CD4-positive, alpha-beta T cell (primary cell): ENCODE measurements around the gene PARL. TPM values are rescaled to one million over a fixed set of nuclear protein-coding genes. Genes with fewer than 3 reads are reported as not detected.
"Not testable (repeated sequence)": the region's sequence is repeated elsewhere in the genome, so short reads cannot be mapped to it uniquely, and the experiment has no call there.

Source experiments
- ATAC-seq: fragments of 200-7000 bp; cut with Tn5 transposase; one replicate; pipeline ENCODE4 v1.10.0; 2022; ENCODE audit warnings: mild to moderate bottlenecking; ENCODE audit not compliant: poor library complexity
- CTCF ChIA-PET: fragments of 350-600 bp; sonication (Branson Sonifier 250); formaldehyde crosslinking; loops from one replicate; lab custom pipeline; 2021; ENCODE audit warnings: antibody characterized with exemption, inconsistent platforms; lab: Charles Lee
- POLR2A ChIA-PET: fragments of 350-600 bp; sonication (Branson Sonifier 250); formaldehyde crosslinking; loops from one replicate; lab custom pipeline; 2021; ENCODE audit warnings: antibody characterized with exemption, inconsistent platforms; lab: Charles Lee
- DNase-seq, 14 experiments: peaks; one replicate each; pipeline ENCODE4 v3.0.0-alpha.2; 2013 to 2020; ENCODE audit warnings: mixed read lengths in 2 of 14
- H3K27ac ChIP-seq, 2 donors: one replicate each; pipeline versions ENCODE4 v1.5.1 to v1.7.0; 2013; ENCODE audit warnings: low read length in 2 of 2, low read depth in 1 of 2, mild to moderate bottlenecking in 1 of 2
- H3K27me3 ChIP-seq, 2 experiments: 1 replicate in 1 of 2; 2 replicates in 1 of 2; pipeline versions ENCODE4 v1.6.1 to v1.7.0; 2013; ENCODE audit warnings: low read length in 2 of 2, control low read depth in 1 of 2, mild to moderate bottlenecking in 1 of 2, moderate library complexity in 1 of 2; ENCODE audit not compliant: insufficient read depth in 2 of 2, control insufficient read depth in 1 of 2
- H3K36me3 ChIP-seq: one replicate; pipeline ENCODE4 v1.6.1; 2013; ENCODE audit warnings: low read length, control low read depth; ENCODE audit not compliant: insufficient read depth
- H3K4me1 ChIP-seq: one replicate; pipeline ENCODE4 v1.6.1; 2013; ENCODE audit warnings: low read length, control low read depth; ENCODE audit not compliant: insufficient read depth
- H3K4me3 ChIP-seq: one replicate; pipeline ENCODE4 v1.5.1; 2013; ENCODE audit warnings: mild to moderate bottlenecking, low read length, moderate library complexity
- H3K9me3 ChIP-seq, 2 experiments: 1 replicate in 1 of 2; 2 replicates in 1 of 2; pipeline versions ENCODE4 v1.6.1 to v1.7.0; 2013; ENCODE audit warnings: low read length in 2 of 2, mild to moderate bottlenecking in 2 of 2, control low read depth in 1 of 2, moderate library complexity in 1 of 2; ENCODE audit not compliant: control insufficient read depth in 1 of 2, insufficient read depth in 1 of 2
- H3K27ac Mint-ChIP-seq: one replicate; pipeline ENCODE4 v1.8.0; 2020; ENCODE audit warnings: mixed read lengths
- H3K27me3 Mint-ChIP-seq: one replicate; pipeline ENCODE4 v1.8.0; 2021; ENCODE audit warnings: mixed read lengths
- H3K36me3 Mint-ChIP-seq: one replicate; pipeline ENCODE4 v1.8.0; 2021; ENCODE audit warnings: low read depth, mixed read lengths
- H3K4me1 Mint-ChIP-seq: one replicate; pipeline ENCODE4 v1.8.0; 2021; ENCODE audit warnings: low read depth, mixed read lengths
- H3K4me3 Mint-ChIP-seq: one replicate; pipeline ENCODE4 v1.8.0; 2020; ENCODE audit warnings: mild to moderate bottlenecking, mixed read lengths
- H3K9me3 Mint-ChIP-seq: one replicate; pipeline ENCODE4 v1.8.0; 2020; ENCODE audit warnings: mixed read lengths
- intact Hi-C, 2 experiments: fragments of 100-400 bp; cut with DNase I in 1 of 2; cut with micrococcal nuclease in 1 of 2; formaldehyde crosslinking; loops; one replicate each; pipeline versions ENCODE4 v1.15.1 to v1.9.0; 2023 to 2025; cut with DNase I, micrococcal nuclease
- total RNA-seq, 174 experiments: library from RNA in 2 of 174; stranded (reverse) in 2 of 174; gene quantifications; one replicate each; pipeline ENCODE4 v1.2.3 and lab custom pipeline; 2021 to 2026
- TF ChIP-seq, protein P1 (sequence below): fragments of 200-600 bp; IDR thresholded peaks from one replicate; pipeline ENCODE4 v1.8.0; 2022; ENCODE audit warnings: antibody characterized with exemption, mild to moderate bottlenecking

The PARL gene
- total RNA-seq, 2 experiments from 2014 or later = 36.9 to 40.0 TPM

DNA sequence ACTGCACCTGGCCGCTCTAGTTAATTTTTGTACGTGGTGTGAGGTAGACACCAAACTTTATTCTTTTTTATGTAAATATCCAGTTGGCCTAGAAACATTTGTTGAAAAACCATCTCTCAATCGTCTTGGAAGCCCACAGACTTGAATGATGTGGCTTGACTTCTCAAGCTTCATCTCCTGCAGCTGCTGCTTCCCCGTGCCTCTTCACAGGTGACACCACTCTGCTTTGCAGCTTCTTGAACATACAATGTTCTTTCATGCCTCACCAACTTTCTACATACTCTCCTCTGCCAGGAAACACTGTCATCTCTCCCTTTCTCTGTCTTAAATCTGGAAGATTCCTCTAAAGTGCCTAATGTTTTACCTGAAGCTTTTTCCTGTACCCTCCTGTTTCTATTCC, 94.9 kb downstream of the PARL start:
- no peaks in the 10 kb centered on the region for H3K27me3 ChIP-seq
- H3K36me3 ChIP-seq = peaks cover 65% of the 10 kb centered on the region
- DNase-seq (no peak), ATAC-seq (no peak)
- intact Hi-C loops = no loop called here
- H3K36me3 Mint-ChIP-seq = peaks cover 80% of the 10 kb centered on the region
- H3K27ac ChIP-seq = no peak overlapping the region
- CTCF ChIA-PET = no interaction called here
- peaks cover 13% of the 10 kb centered on the region for H3K4me1 Mint-ChIP-seq
- no peaks in the 10 kb centered on the region for H3K9me3 ChIP-seq
- H3K4me1 ChIP-seq = no peaks in the 10 kb centered on the region
- H3K27me3 Mint-ChIP-seq = no peaks in the 10 kb centered on the region
- H3K4me3 ChIP-seq = no peak overlapping the region
- TF ChIP-seq, protein P1, sequence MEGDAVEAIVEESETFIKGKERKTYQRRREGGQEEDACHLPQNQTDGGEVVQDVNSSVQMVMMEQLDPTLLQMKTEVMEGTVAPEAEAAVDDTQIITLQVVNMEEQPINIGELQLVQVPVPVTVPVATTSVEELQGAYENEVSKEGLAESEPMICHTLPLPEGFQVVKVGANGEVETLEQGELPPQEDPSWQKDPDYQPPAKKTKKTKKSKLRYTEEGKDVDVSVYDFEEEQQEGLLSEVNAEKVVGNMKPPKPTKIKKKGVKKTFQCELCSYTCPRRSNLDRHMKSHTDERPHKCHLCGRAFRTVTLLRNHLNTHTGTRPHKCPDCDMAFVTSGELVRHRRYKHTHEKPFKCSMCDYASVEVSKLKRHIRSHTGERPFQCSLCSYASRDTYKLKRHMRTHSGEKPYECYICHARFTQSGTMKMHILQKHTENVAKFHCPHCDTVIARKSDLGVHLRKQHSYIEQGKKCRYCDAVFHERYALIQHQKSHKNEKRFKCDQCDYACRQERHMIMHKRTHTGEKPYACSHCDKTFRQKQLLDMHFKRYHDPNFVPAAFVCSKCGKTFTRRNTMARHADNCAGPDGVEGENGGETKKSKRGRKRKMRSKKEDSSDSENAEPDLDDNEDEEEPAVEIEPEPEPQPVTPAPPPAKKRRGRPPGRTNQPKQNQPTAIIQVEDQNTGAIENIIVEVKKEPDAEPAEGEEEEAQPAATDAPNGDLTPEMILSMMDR = no peak
- no peak overlapping the region for H3K4me3 Mint-ChIP-seq
- H3K27ac Mint-ChIP-seq = no peak overlapping the region
- H3K9me3 Mint-ChIP-seq = no peaks in the 10 kb centered on the region
- POLR2A ChIA-PET = no interaction called here

DNA sequence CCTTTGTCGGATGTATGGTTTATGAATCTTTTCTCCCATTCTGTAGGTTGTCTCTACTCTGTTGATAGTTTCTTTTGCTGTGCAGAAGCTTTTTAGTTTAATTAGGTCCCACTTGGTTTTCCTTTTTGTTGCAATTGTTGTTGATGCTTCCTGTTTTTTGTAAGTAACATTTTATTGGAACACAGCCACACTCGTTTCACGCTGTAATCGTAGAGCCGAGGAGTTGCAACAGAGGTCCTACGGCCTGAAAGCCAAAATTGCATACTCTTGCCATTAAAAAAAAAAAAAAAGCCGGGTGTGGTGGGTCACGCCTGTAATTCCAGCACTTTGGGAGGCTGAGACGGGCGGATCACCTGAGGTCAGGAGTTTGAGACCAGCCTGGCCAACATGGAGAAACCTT, 100.2 kb downstream of the PARL start:
- ATAC-seq, DNase-seq, H3K27ac ChIP-seq, intact Hi-C loops, H3K4me3 ChIP-seq, H3K27ac Mint-ChIP-seq, H3K4me3 Mint-ChIP-seq, H3K27me3 Mint-ChIP-seq, H3K4me1 ChIP-seq, POLR2A ChIA-PET, CTCF ChIA-PET, H3K4me1 Mint-ChIP-seq, H3K9me3 ChIP-seq, H3K9me3 Mint-ChIP-seq, H3K27me3 ChIP-seq: not testable (repeated sequence)
- H3K36me3 Mint-ChIP-seq = peaks cover 80% of the 10 kb centered on the region
- peaks cover 51% of the 10 kb centered on the region for H3K36me3 ChIP-seq

DNA sequence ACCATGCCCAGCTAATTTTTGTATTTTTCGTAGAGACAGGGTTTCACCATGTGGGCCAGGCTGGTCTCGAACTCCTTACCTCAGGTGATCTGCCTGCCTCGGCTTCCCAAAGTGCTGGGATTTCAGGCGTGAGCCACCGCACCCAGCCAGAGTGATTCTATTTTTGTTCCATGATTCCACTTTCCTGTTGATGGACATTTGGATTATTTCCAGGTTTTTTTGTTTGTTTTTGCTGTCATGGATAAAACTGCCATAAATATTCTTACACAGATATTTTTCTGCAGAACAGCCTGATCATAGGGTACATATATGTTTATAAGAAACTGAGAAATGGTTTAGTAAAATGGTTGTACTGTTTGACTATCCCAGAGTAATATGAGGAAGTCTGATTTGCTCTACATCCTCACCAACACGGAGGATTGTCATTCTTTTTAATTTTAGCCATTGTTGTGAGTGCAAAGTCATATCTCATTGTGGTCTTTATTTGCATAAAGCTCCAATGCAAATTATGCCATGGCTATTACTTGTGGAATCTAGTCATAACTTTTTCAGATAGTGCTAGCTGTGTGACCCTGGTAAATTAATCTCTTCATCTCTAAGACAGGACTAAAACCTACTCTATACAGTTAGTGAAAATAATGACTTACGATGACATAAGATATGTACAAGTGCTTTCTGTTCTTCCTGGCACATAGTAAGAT, 102.0 kb downstream of the PARL start:
- Mint-ChIP-seq H3K4me1 (no peaks in the 10 kb centered on the region), H3K27ac (no peak overlapping the region), H3K9me3 (no peaks in the 10 kb centered on the region), H3K27me3 (no peaks in the 10 kb centered on the region), H3K4me3 (no peak overlapping the region), H3K36me3 (peaks cover 82% of the 10 kb centered on the region)
- no peaks in the 10 kb centered on the region for H3K9me3 ChIP-seq
- H3K4me3 ChIP-seq = no peak overlapping the region
- ChIA-PET POLR2A (no interaction called here), CTCF (no interaction called here)
- no peaks in the 10 kb centered on the region for H3K4me1 ChIP-seq
- no peaks in the 10 kb centered on the region for H3K27me3 ChIP-seq
- H3K27ac ChIP-seq = no peak overlapping the region
- no peak for DNase-seq
- TF ChIP-seq, protein P1 = no peak
- intact Hi-C loops = no loop called here
- peaks cover 55% of the 10 kb centered on the region for H3K36me3 ChIP-seq
- no peak for ATAC-seq

DNA sequence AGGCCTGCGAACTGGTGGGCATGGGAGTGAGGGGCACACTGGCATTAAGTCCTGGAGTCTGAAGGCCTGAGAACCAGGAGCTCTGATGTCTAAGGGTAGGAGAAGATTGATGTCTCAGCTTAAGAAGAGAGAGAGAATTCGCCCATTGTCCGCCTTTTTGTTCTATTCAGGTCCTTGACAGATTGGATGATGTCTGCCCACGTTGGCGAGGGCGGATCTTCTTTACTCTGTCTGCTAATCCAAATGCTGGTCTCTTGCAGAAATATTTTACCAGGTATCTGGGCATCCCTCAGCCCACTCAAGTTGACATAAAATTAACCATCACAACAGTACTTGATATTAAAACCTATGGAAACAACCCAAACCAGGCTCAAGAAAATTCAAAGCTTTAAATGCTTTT, 103.4 kb downstream of the PARL start:
- Histone ChIP-seq H3K36me3 (peaks cover 58% of the 10 kb centered on the region), H3K27ac (no peak overlapping the region), H3K4me3 (no peak overlapping the region), H3K9me3 (no peaks in the 10 kb centered on the region), H3K4me1 (no peaks in the 10 kb centered on the region), H3K27me3 (no peaks in the 10 kb centered on the region)
- no peak for ATAC-seq
- TF ChIP-seq, protein P1 = no peak
- Mint-ChIP-seq H3K36me3 (peaks cover 83% of the 10 kb centered on the region), H3K4me1 (no peaks in the 10 kb centered on the region), H3K27ac (no peak overlapping the region), H3K4me3 (no peak overlapping the region), H3K9me3 (no peaks in the 10 kb centered on the region), H3K27me3 (no peaks in the 10 kb centered on the region)
- no peak for DNase-seq
- POLR2A ChIA-PET = no interaction called here
- CTCF ChIA-PET = interaction anchor here (0.6 to 1.4 kb wide), 3 partner anchors 11 to 51 kb away, joined by 4 to 6 read pairs (median 5); no protein-coding TSS in a partner anchor
- intact Hi-C loops = no loop called here
